Fibroblast of lung (primary cell): Measurements from ENCODE around the gene APBA1. TPM values are rescaled to one million over a fixed set of nuclear protein-coding genes. Genes with fewer than 3 reads are reported as not detected.

Experiments
- DNase-seq, 2 donors: peaks; one replicate each; pipeline versions ENCODE4 v3.0.0 to v3.0.0-alpha.2; 2010; ENCODE audit warnings: low read depth in 2 of 2
- H2AFZ ChIP-seq: 2 replicates; pipeline ENCODE4 v1.5.1; 2012; ENCODE audit warnings: low read length, control low read depth, inconsistent platforms
- H3K27ac ChIP-seq: 2 replicates; pipeline ENCODE4 v1.5.1; 2011; ENCODE audit warnings: low read length, control low read depth; ENCODE audit not compliant: insufficient read depth
- H3K27me3 ChIP-seq: 2 replicates; pipeline ENCODE4 v1.5.1; 2011; ENCODE audit warnings: mild to moderate bottlenecking, low read length; ENCODE audit not compliant: control insufficient read depth, insufficient read depth
- H3K36me3 ChIP-seq: 2 replicates; pipeline ENCODE4 v1.5.1; 2011; ENCODE audit warnings: low read length; ENCODE audit not compliant: control insufficient read depth, insufficient read depth
- H3K4me1 ChIP-seq: 2 replicates; pipeline ENCODE4 v1.5.1; 2011; ENCODE audit warnings: low read length; ENCODE audit not compliant: control insufficient read depth, insufficient read depth; ENCODE audit errors: extremely low read depth
- H3K4me2 ChIP-seq: 2 replicates; pipeline ENCODE4 v1.5.1; 2011; ENCODE audit warnings: low read length, control low read depth; ENCODE audit not compliant: insufficient read depth; ENCODE audit errors: extremely low read depth
- H3K4me3 ChIP-seq, 4 experiments: fragments of 200-600 bp in 1 of 4; sonication (generic) in 1 of 4; replicated peaks in 1 of 4; 2 replicates each; pipeline ENCODE4 v1.5.1; 2011 to 2016; ENCODE audit warnings: low read length in 4 of 4, low read depth in 3 of 4, mild to moderate bottlenecking in 3 of 4, control low read depth in 2 of 4, inconsistent platforms in 1 of 4, mixed read lengths in 1 of 4; ENCODE audit not compliant: insufficient read depth in 1 of 4; ENCODE audit errors: control extremely low read depth in 1 of 4
- H3K79me2 ChIP-seq: 2 replicates; pipeline ENCODE4 v1.5.1; 2012; ENCODE audit warnings: mild to moderate bottlenecking, low read length, inconsistent platforms; ENCODE audit not compliant: control insufficient read depth, insufficient read depth
- H3K9ac ChIP-seq: 2 replicates; pipeline ENCODE4 v1.5.1; 2011; ENCODE audit warnings: mild to moderate bottlenecking, low read length, control low read depth; ENCODE audit not compliant: insufficient read depth
- H3K9me3 ChIP-seq: 2 replicates; pipeline ENCODE4 v1.5.1; 2012; ENCODE audit warnings: low read depth, low read length; ENCODE audit not compliant: control insufficient read depth, insufficient read depth
- H4K20me1 ChIP-seq: 2 replicates; pipeline ENCODE4 v1.5.1; 2011; ENCODE audit warnings: low read length; ENCODE audit not compliant: control insufficient read depth, insufficient read depth; ENCODE audit errors: extremely low read depth
- EZH2 ChIP-seq: IDR thresholded peaks from 2 replicates; pipeline ENCODE4 v1.5.1; 2012; ENCODE audit warnings: low read length, control low read depth, mild to moderate bottlenecking; ENCODE audit errors: missing control alignments
- polyA plus RNA-seq, 2 donors: library from polyadenylated mRNA; depleted of rRNA in 1 of 2; stranded (reverse) in 1 of 2; unstranded in 1 of 2; fragments of >200 nt; gene quantifications; 2 replicates each; pipeline ENCODE4 v1.2.1, GENCODE V29; 2011 to 2012; ENCODE audit warnings: missing spikeins in 1 of 2
- total RNA-seq: library from RNA; depleted of rRNA; stranded (reverse); fragments of >200 nt; gene quantifications from 2 replicates; pipeline ENCODE4 v1.2.1, GENCODE V29; 2014
- TF ChIP-seq, protein P1 (sequence below), 2 donors: IDR thresholded peaks in 1 of 2; conservative IDR thresholded peaks in 1 of 2; 1 replicate in 1 of 2; 2 replicates in 1 of 2; pipeline ENCODE4 v1.5.1; 2011 to 2012; ENCODE audit warnings: low read length in 2 of 2, control low read depth in 1 of 2, inconsistent platforms in 1 of 2, low read depth in 1 of 2, mild to moderate bottlenecking in 1 of 2

Gene APBA1
- total and polyA plus RNA-seq, 2 donors (not counting 1 experiment from before 2014, with no cell fraction given), result 5.0 to 8.8 TPM

DNA sequence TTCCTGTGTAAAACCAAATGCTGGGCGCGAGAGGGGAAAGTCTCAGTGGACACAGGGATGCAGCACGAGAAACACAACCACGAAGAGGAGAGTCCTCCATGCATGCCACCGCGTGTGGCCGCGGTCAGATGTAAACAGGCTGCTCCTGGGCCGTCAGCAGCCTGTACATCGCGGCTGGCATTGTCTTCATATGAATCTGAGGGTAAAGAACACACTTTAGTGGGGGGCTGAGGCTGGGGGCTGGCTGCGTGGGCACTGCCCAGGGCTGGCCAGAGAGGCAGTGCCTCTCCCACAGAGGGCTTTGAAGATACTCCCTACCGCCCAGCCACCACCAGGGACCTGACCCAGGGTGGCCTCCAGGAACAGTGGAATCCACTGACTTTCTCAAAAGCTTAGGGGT lies 241.0 kb downstream of the APBA1 start:
- H4K20me1 ChIP-seq, result no peaks in the 10 kb centered on the region
- no peak for TF ChIP-seq EZH2
- TF ChIP-seq, protein P1, sequence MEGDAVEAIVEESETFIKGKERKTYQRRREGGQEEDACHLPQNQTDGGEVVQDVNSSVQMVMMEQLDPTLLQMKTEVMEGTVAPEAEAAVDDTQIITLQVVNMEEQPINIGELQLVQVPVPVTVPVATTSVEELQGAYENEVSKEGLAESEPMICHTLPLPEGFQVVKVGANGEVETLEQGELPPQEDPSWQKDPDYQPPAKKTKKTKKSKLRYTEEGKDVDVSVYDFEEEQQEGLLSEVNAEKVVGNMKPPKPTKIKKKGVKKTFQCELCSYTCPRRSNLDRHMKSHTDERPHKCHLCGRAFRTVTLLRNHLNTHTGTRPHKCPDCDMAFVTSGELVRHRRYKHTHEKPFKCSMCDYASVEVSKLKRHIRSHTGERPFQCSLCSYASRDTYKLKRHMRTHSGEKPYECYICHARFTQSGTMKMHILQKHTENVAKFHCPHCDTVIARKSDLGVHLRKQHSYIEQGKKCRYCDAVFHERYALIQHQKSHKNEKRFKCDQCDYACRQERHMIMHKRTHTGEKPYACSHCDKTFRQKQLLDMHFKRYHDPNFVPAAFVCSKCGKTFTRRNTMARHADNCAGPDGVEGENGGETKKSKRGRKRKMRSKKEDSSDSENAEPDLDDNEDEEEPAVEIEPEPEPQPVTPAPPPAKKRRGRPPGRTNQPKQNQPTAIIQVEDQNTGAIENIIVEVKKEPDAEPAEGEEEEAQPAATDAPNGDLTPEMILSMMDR (conservative IDR thresholded peaks at IDR 0.05 in 1 of 2, IDR thresholded peaks at IDR 0.05 in 1 of 2; ENCODE audit: low read depth in 1 of 2, low read length in 2 of 2), result no peak
- no peaks in the 10 kb centered on the region for H3K79me2 ChIP-seq
- no peak overlapping the region for H2AFZ ChIP-seq
- no peak for DNase-seq
- H3K4me2 ChIP-seq, result no peak overlapping the region
- no peak overlapping the region for H3K9ac ChIP-seq
- no peaks in the 10 kb centered on the region for H3K36me3 ChIP-seq
- no peaks in the 10 kb centered on the region for H3K4me1 ChIP-seq
- no peak overlapping the region for H3K4me3 ChIP-seq
- no peaks in the 10 kb centered on the region for H3K27me3 ChIP-seq
- no peaks in the 10 kb centered on the region for H3K9me3 ChIP-seq
- no peak overlapping the region for H3K27ac ChIP-seq

DNA sequence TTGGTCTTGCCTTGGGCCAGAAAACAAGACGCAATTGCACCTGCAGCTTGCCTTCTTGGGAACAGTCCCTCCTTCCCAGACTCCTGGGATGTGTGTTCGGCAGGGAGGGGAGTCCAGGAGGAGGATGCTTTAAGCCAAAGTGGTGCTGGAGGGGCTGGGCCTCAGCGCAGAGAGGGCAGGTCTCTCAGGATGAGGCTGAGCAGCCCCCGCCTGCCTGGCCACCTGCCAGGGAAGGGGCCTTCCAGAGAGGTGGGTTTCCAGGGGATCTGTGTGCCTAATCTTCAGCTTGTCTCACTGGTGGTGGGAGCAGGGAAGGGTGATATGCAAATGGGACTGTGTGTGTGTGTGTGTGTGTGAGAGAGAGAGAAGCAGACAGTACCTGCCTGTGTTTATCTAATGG lies 242.0 kb downstream of the APBA1 start:
- DNase-seq, result no peak
- no peaks in the 10 kb centered on the region for H3K36me3 ChIP-seq
- no peak overlapping the region for H3K4me2 ChIP-seq
- H2AFZ ChIP-seq, result no peak overlapping the region
- no peak overlapping the region for H3K9ac ChIP-seq
- no peaks in the 10 kb centered on the region for H3K27me3 ChIP-seq
- TF ChIP-seq, protein P1 (conservative IDR thresholded peaks at IDR 0.05 in 1 of 2, IDR thresholded peaks at IDR 0.05 in 1 of 2; ENCODE audit: low read depth in 1 of 2, low read length in 2 of 2), result no peak
- no peak for TF ChIP-seq EZH2
- H3K79me2 ChIP-seq, result no peaks in the 10 kb centered on the region
- no peaks in the 10 kb centered on the region for H3K9me3 ChIP-seq
- no peak overlapping the region for H3K27ac ChIP-seq
- no peaks in the 10 kb centered on the region for H3K4me1 ChIP-seq
- H4K20me1 ChIP-seq, result no peaks in the 10 kb centered on the region
- H3K4me3 ChIP-seq, result no peak overlapping the region

DNA sequence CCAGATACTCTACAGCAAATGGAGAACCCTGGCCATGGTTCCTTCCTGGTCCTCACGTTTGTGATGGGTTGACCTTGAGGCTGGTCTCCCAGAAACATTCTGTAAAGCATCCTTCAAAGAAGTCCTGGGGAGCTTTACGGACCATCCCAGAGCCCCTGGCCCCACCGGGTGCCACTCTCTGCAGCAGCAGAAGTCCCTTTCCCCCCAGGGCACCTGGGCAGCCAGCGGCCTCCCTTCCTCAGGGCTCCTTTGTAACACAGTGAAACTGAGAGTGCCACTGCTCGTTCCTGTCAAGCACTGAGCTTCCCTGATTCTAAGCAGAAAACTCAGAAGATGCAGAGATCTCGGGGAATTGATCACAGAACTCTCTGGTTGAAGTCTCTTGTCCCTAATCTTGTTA lies 242.9 kb downstream of the APBA1 start:
- H3K9ac ChIP-seq, result no peak overlapping the region
- H3K27ac ChIP-seq, result no peak overlapping the region
- no peaks in the 10 kb centered on the region for H3K36me3 ChIP-seq
- no peaks in the 10 kb centered on the region for H4K20me1 ChIP-seq
- no peaks in the 10 kb centered on the region for H3K27me3 ChIP-seq
- H2AFZ ChIP-seq, result no peak overlapping the region
- no peaks in the 10 kb centered on the region for H3K79me2 ChIP-seq
- TF ChIP-seq, protein P1 (conservative IDR thresholded peaks at IDR 0.05 in 1 of 2, IDR thresholded peaks at IDR 0.05 in 1 of 2; ENCODE audit: low read depth in 1 of 2, low read length in 2 of 2), result no peak
- TF ChIP-seq EZH2, result no peak
- no peak overlapping the region for H3K4me2 ChIP-seq
- H3K9me3 ChIP-seq, result no peaks in the 10 kb centered on the region
- no peak for DNase-seq
- no peak overlapping the region for H3K4me3 ChIP-seq
- H3K4me1 ChIP-seq, result no peaks in the 10 kb centered on the region
